ENCODE measurements around the gene ATOX1.

The ATOX1 gene

GRCh38 chr5:151799407-151799806 lies 41.0 kb upstream of the ATOX1 start:
- H2AFZ ChIP-seq (ENCODE audit: low read length): no peak overlapping the region
- H3K9ac ChIP-seq (ENCODE audit: low read length): no peak overlapping the region
- peaks cover 29% of the 10 kb centered on the region for H4K20me1 ChIP-seq (ENCODE audit: insufficient read depth, low read length)
- TF ChIP-seq EZH2 (optimal IDR thresholded peaks at IDR 0.05; ENCODE audit: low read depth, low read length): no peak
- TF ChIP-seq CTCF (IDR thresholded peaks at IDR 0.05; ENCODE audit: low read length): no peak
- TF ChIP-seq EZH2phosphoT487 (IDR thresholded peaks at IDR 0.05; ENCODE audit: low read length): no peak
- no peaks in the 10 kb centered on the region for H3K4me1 ChIP-seq (ENCODE audit: low read length)
- H3K79me2 ChIP-seq (ENCODE audit: low read length): peaks cover 80% of the 10 kb centered on the region
- H3K4me2 ChIP-seq (ENCODE audit: low read depth, low read length): no peak overlapping the region
- no peaks in the 10 kb centered on the region for H3K27me3 ChIP-seq (replicated peaks; ENCODE audit: insufficient read depth, low read length)
- no peak overlapping the region for H3K4me3 ChIP-seq (ENCODE audit: low read length)
- DNase-seq: no peak
- H3K27ac ChIP-seq (ENCODE audit: low read length): no peak overlapping the region
- no peaks in the 10 kb centered on the region; the same call in 1 of the 2 replicates for H3F3A ChIP-seq (ENCODE audit: insufficient read depth, low read length)
- no peaks in the 10 kb centered on the region for H3K9me2 ChIP-seq (replicated peaks; ENCODE audit: insufficient read depth, low read length)
- no peaks in the 10 kb centered on the region for H3K9me3 ChIP-seq (replicated peaks; ENCODE audit: insufficient read depth, low read length)
- peaks cover 38% of the 10 kb centered on the region for H3K36me3 ChIP-seq (replicated peaks; ENCODE audit: insufficient read depth, low read length)

GRCh38 chr5:151798674-151799073 lies 40.2 kb upstream of the ATOX1 start:
- Histone ChIP-seq H3K4me1 (ENCODE audit: low read length) (no peaks in the 10 kb centered on the region), H3K27ac (ENCODE audit: low read length) (no peak overlapping the region), H3K9me3 (replicated peaks; ENCODE audit: insufficient read depth, low read length) (no peaks in the 10 kb centered on the region), H3F3A (ENCODE audit: insufficient read depth, low read length) (no peaks in the 10 kb centered on the region; the same call in 1 of the 2 replicates), H3K4me3 (ENCODE audit: low read length) (no peak overlapping the region), H4K20me1 (ENCODE audit: insufficient read depth, low read length) (peaks cover 36% of the 10 kb centered on the region), H3K9ac (ENCODE audit: low read length) (no peak overlapping the region), H3K79me2 (ENCODE audit: low read length) (peaks cover 80% of the 10 kb centered on the region), H3K4me2 (ENCODE audit: low read depth, low read length) (no peak overlapping the region), H3K27me3 (replicated peaks; ENCODE audit: insufficient read depth, low read length) (no peaks in the 10 kb centered on the region), H3K36me3 (replicated peaks; ENCODE audit: insufficient read depth, low read length) (peaks cover 33% of the 10 kb centered on the region), H3K9me2 (replicated peaks; ENCODE audit: insufficient read depth, low read length) (no peaks in the 10 kb centered on the region), H2AFZ (ENCODE audit: low read length) (no peak overlapping the region)
- DNase-seq: no peak
- TF ChIP-seq EZH2phosphoT487 (IDR thresholded peaks at IDR 0.05; ENCODE audit: low read length) (no peak), CTCF (IDR thresholded peaks at IDR 0.05; ENCODE audit: low read length) (no peak), EZH2 (optimal IDR thresholded peaks at IDR 0.05; ENCODE audit: low read depth, low read length) (no peak)

- Histone ChIP-seq H3K4me2 (ENCODE audit: low read depth, low read length) (no peak overlapping the region), H3K27me3 (replicated peaks; ENCODE audit: insufficient read depth, low read length) (no peaks in the 10 kb centered on the region), H3K79me2 (ENCODE audit: low read length) (peaks cover 95% of the 10 kb centered on the region), H3K27ac (ENCODE audit: low read length) (no peak overlapping the region), H3K36me3 (replicated peaks; ENCODE audit: insufficient read depth, low read length) (peaks cover 42% of the 10 kb centered on the region), H3K4me1 (ENCODE audit: low read length) (no peaks in the 10 kb centered on the region), H3F3A (ENCODE audit: insufficient read depth, low read length) (no peaks in the 10 kb centered on the region; the same call in 1 of the 2 replicates), H3K9me2 (replicated peaks; ENCODE audit: insufficient read depth, low read length) (no peaks in the 10 kb centered on the region), H2AFZ (ENCODE audit: low read length) (no peak overlapping the region), H3K4me3 (ENCODE audit: low read length) (no peak overlapping the region), H3K9me3 (replicated peaks; ENCODE audit: insufficient read depth, low read length) (no peaks in the 10 kb centered on the region), H3K9ac (ENCODE audit: low read length) (no peak overlapping the region), H4K20me1 (ENCODE audit: insufficient read depth, low read length) (peaks cover 55% of the 10 kb centered on the region)
- no peak for DNase-seq
- TF ChIP-seq CTCF (IDR thresholded peaks at IDR 0.05; ENCODE audit: low read length): no peak
- no peak for TF ChIP-seq EZH2 (optimal IDR thresholded peaks at IDR 0.05; ENCODE audit: low read depth, low read length)
- no peak for TF ChIP-seq EZH2phosphoT487 (IDR thresholded peaks at IDR 0.05; ENCODE audit: low read length)
Measured at GRCh38 chr5:151795426-151795825, 37.0 kb upstream of the ATOX1 start.
